Activated CD4-positive, alpha-beta memory T cell treated with anti-CD3 and anti-CD28 coated beads for 36 hours (primary cell): ENCODE measurements around the gene CHRNA5. TPM values are rescaled to one million over a fixed set of nuclear protein-coding genes. Genes with fewer than 3 reads are reported as not detected.

ENCODE experiments used
- CTCF ChIA-PET: fragments of 350-600 bp; sonication (Branson Sonifier 250); formaldehyde crosslinking; loops from one replicate; lab custom pipeline; 2021; ENCODE audit warnings: antibody characterized with exemption, inconsistent platforms; lab: Charles Lee
- POLR2A ChIA-PET: fragments of 350-600 bp; sonication (Branson Sonifier 250); formaldehyde crosslinking; loops from one replicate; lab custom pipeline; 2021; ENCODE audit warnings: antibody characterized with exemption; lab: Charles Lee
- DNase-seq: peaks from one replicate; pipeline ENCODE4 v3.0.0-alpha.2; 2020
- H3K27ac Mint-ChIP-seq: one replicate; pipeline ENCODE4 v1.8.0; 2021; ENCODE audit warnings: mixed read lengths
- H3K27me3 Mint-ChIP-seq: one replicate; pipeline ENCODE4 v1.8.0; 2021; ENCODE audit warnings: mixed read lengths
- H3K36me3 Mint-ChIP-seq: one replicate; pipeline ENCODE4 v1.8.0; 2021; ENCODE audit warnings: mixed read lengths
- H3K4me1 Mint-ChIP-seq: one replicate; pipeline ENCODE4 v1.8.0; 2021; ENCODE audit warnings: low read depth, mixed read lengths
- H3K4me3 Mint-ChIP-seq: one replicate; pipeline ENCODE4 v1.8.0; 2021; ENCODE audit warnings: mild to moderate bottlenecking, mixed read lengths
- H3K9me3 Mint-ChIP-seq: one replicate; pipeline ENCODE4 v1.8.0; 2021; ENCODE audit warnings: mixed read lengths
- intact Hi-C: fragments of 100-400 bp; cut with micrococcal nuclease; formaldehyde crosslinking; loops from one replicate; pipeline ENCODE4 v1.15.1; 2023
- total RNA-seq, 2 experiments: library from RNA; stranded (reverse); gene quantifications; one replicate each; pipeline ENCODE4 v1.2.3, GENCODE V29; 2021

CHRNA5 gene
- total RNA-seq, 2 experiments from 2014 or later, result 4.0 to 4.5 TPM

DNA sequence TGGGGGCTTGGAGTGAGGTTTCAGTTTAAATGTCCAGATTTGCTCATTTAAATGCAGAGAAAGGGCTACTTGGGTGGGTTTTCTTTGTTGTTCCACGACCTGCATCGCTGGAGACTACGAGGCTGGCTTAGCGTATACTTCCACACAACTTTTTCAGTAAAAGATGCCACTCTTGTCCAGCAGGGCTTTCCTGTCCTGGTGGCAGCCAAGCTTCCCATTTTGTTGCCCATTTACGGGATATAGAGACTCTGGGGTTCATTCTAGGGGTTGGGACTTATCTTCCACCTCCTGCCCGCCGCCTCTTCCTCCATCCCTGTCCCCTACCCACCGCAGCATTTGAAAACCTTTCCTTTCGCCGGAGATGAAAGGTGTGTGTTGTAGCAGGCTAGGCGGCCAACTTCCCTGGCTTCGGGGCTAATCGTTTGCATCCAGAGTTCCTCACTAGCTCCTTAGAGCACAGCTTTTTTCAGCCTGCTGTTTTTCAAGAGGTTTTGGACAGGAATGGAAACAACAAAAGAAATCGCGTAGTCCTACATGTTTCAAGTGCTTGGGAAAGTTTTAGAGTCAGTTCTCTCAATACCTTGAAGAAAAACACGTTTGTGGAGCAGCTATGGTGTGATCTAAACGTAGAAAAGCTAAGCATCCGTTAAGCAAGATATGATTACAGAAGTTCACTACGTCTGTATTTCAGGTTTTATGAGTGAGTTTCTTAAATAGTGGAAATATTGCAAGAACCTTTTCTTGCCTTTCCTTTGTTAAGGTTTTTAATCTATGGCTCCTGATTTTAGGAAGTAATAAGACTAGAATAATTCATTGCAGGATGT lies 843 bp downstream of the CHRNA5 start:
- intact Hi-C loops, result loop anchor here (1.0 kb wide), 1 partner anchor 26 kb away; the partner anchor contains the start of gene PSMA4
- no peak for DNase-seq
- Mint-ChIP-seq H3K9me3 (no peaks in the 10 kb centered on the region), H3K27ac (no peak overlapping the region), H3K4me3 (peak overlapping the region; percentile 75), H3K27me3 (peaks cover 14% of the 10 kb centered on the region), H3K4me1 (peaks cover 29% of the 10 kb centered on the region), H3K36me3 (no peaks in the 10 kb centered on the region)
- POLR2A ChIA-PET, result interaction anchor here (0.6 to 2.1 kb wide), 2 partner anchors 26 to 128 kb away, joined by 3 to 15 read pairs; partner anchors contain the start of gene PSMA4
- CTCF ChIA-PET, result interaction anchor here (0.9 to 1.9 kb wide), 7 partner anchors 8 to 144 kb away, joined by 3 to 7 read pairs (median 4); partner anchors contain the start of gene PSMA4

DNA sequence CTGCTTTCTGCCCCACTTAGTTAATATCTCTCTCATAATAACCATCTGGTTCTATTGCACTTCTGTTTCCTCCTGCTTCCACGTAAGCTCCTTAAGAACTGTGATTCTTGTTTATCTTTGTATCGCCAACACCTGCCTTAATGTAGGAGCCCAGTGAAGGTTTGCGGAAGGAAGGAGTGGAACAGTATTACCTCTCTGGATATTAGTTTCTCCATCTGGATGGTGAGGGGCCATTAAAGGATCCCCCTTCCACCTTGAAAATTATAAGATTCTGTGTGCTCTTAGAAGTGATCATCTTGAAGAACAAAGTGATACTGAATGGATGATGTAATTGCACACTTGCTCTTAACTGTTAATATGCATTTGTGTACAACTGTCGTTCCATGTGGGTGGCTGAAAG lies 2.2 kb downstream of the CHRNA5 start:
- ChIA-PET CTCF (interaction anchor here (1.6 kb wide), 1 partner anchor 144 kb away, joined by 4 read pairs; no protein-coding TSS in a partner anchor), POLR2A (interaction anchor here (0.6 kb wide), 1 partner anchor 50 kb away, joined by 3 read pairs; no protein-coding TSS in a partner anchor)
- peaks cover 29% of the 10 kb centered on the region for H3K4me1 Mint-ChIP-seq
- H3K9me3 Mint-ChIP-seq, result no peaks in the 10 kb centered on the region
- peaks cover 14% of the 10 kb centered on the region for H3K27me3 Mint-ChIP-seq
- no peaks in the 10 kb centered on the region for H3K36me3 Mint-ChIP-seq
- H3K27ac Mint-ChIP-seq, result no peak overlapping the region
- intact Hi-C loops, result no loop called here
- H3K4me3 Mint-ChIP-seq, result no peak overlapping the region
- DNase-seq, result no peak

DNA sequence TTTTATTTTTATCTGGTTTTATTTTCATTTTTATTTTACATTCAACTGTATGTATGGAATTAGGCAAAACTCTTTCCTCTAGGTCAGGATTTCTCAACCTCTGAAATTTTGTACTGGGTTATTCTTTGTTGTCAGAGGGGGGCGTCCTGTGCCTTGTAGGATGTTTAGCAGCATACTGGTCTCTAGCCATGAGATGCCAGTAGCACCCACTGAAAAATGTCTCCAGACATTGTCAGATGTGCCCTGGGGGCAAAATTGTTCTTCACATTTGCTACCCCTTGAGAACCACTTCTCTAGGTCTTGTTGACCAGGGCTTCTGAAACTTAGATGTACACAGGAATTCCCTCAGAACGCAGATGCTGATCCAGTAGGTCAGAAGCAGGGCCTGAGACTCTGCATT lies 5.4 kb downstream of the CHRNA5 start:
- POLR2A ChIA-PET, result no interaction called here

DNA sequence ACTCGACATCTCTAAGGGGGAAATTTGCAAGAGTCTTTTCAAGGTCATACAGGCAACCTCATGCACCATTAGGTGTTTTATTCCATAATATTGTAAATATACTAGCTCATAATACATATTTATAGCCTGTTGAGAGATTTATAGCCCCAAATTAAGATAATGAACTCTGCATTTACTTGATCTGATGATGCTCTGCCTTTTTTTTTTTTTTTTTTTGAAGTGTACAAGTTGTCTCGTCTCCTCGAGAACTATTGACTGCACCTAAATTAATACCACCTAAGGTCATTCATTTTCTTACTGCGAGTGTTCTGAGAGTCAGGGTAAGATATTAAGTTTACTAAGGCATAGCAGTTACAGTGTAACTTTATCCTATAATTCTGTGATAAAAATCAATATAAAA lies 6.1 kb downstream of the CHRNA5 start:
- CTCF ChIA-PET, result no interaction called here
- H3K4me3 Mint-ChIP-seq, result no peak overlapping the region
- H3K27me3 Mint-ChIP-seq, result peaks cover 10% of the 10 kb centered on the region

More for the DNA sequence above, 5.4 kb downstream of the CHRNA5 start:
- CTCF ChIA-PET, result no interaction called here
- DNase-seq, result no peak
- Mint-ChIP-seq H3K36me3 (no peaks in the 10 kb centered on the region), H3K9me3 (no peaks in the 10 kb centered on the region), H3K4me1 (peaks cover 18% of the 10 kb centered on the region), H3K27me3 (peaks cover 14% of the 10 kb centered on the region), H3K27ac (no peak overlapping the region), H3K4me3 (no peak overlapping the region)
- intact Hi-C loops, result no loop called here

DNA sequence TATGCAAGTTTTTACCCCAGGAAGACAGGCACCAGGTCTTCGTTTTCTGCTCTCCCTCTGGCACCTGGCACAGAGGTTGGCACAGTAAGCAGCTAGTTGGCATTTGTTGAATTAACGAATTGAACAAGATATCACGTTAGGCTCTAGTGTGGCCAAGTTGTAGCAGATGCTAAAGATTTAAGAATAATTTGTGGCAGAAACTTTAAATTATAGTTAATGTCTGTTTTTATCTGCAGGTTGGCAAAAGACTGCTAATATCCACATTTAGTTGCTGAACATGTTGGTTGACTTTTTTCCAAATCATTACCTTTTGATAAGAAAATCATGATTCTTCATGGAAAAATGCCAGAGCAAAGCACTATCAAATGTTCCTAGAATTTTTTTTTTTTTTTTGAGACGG lies 8.1 kb downstream of the CHRNA5 start:
- H3K36me3 Mint-ChIP-seq, result no peaks in the 10 kb centered on the region
- ChIA-PET POLR2A (no interaction called here), CTCF (no interaction called here)
- intact Hi-C loops, result no loop called here
- H3K27ac Mint-ChIP-seq, result no peak overlapping the region
- H3K4me3 Mint-ChIP-seq, result no peak overlapping the region
- no peaks in the 10 kb centered on the region for H3K27me3 Mint-ChIP-seq
- DNase-seq, result no peak
- no peaks in the 10 kb centered on the region for H3K9me3 Mint-ChIP-seq
- H3K4me1 Mint-ChIP-seq, result peaks cover 3% of the 10 kb centered on the region

More for the DNA sequence above, 6.1 kb downstream of the CHRNA5 start:
- no peak for DNase-seq
- intact Hi-C loops, result no loop called here
- POLR2A ChIA-PET, result no interaction called here
- H3K9me3 Mint-ChIP-seq, result no peaks in the 10 kb centered on the region
- H3K4me1 Mint-ChIP-seq, result peaks cover 12% of the 10 kb centered on the region
- H3K36me3 Mint-ChIP-seq, result no peaks in the 10 kb centered on the region
- no peak overlapping the region for H3K27ac Mint-ChIP-seq

DNA sequence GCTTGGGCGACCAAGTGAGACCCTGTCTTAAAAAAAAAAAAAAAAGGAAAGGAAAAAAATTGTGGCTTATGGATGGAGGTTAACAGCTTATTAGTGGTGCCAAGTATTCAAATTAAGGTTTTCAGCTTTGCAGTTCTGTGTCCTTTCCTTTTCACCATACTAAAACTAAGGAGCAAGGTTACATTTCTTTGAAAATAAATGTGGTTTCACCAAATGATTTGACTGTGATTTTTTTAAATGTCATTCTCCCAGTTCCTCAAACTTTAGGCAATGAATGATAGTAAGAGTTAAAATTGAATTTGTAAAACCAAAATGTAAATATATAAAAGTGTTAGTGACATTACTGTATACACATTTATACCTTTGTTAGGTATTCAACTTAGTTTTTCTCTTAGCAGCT lies 9.6 kb downstream of the CHRNA5 start:
- H3K27me3 Mint-ChIP-seq, result no peaks in the 10 kb centered on the region
- H3K36me3 Mint-ChIP-seq, result no peaks in the 10 kb centered on the region
- no peak overlapping the region for H3K27ac Mint-ChIP-seq
- no peak for DNase-seq
- no peak overlapping the region for H3K4me3 Mint-ChIP-seq
- H3K4me1 Mint-ChIP-seq, result no peaks in the 10 kb centered on the region
- ChIA-PET POLR2A (no interaction called here), CTCF (interaction anchor here (0.5 to 1.0 kb wide), 2 partner anchors 9 to 1192 kb away, joined by 3 read pairs; partner anchors contain the start of gene CHRNA5)
- intact Hi-C loops, result no loop called here
- no peaks in the 10 kb centered on the region for H3K9me3 Mint-ChIP-seq

DNA sequence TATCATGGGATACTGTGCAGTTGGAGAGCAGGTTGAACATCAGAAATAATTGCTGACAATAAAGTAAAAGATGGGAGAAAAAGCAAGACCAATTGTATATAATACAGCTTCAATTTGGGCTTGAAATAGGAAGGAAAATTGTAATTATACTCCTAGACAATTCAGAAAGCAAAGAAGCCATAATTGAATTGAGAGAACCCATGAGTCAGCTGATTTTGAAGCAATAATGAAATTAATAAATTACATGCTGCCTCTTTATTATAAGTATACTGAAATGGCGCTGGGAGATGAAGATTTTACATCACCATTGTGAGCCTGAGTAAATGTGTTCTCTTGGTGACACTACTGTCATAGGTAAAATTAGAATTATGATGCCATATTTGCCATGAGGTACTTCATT lies 32.3 kb downstream of the CHRNA5 start:
- H3K4me1 Mint-ChIP-seq, result no peaks in the 10 kb centered on the region
- ChIA-PET CTCF (no interaction called here), POLR2A (no interaction called here)
- H3K36me3 Mint-ChIP-seq, result no peaks in the 10 kb centered on the region
- no peak for DNase-seq
- H3K27me3 Mint-ChIP-seq, result peaks cover 8% of the 10 kb centered on the region
- intact Hi-C loops, result no loop called here
- no peak overlapping the region for H3K4me3 Mint-ChIP-seq
- no peaks in the 10 kb centered on the region for H3K9me3 Mint-ChIP-seq
- no peak overlapping the region for H3K27ac Mint-ChIP-seq

DNA sequence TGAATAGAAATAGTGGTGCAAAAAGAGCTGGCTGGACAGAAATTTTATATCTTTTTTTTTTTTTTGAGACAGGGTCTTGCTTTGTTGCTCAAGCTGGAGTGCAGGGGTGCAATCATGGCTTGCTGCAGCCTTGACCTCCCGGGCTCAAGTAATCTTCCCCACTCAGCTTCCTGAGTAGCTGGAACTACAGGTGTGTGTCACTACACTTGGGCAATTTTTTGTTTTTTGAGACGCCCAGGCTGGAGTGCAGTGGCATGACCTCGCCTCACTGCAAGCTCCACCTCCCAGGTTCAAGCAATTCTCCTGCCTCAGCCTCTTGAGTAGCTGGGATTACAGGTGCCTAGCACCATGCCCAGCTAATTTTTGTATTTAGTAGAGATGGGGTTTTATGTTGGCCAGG lies 33.0 kb downstream of the CHRNA5 start:
- CTCF ChIA-PET, result no interaction called here
- Mint-ChIP-seq H3K27ac (no peak overlapping the region), H3K4me1 (no peaks in the 10 kb centered on the region), H3K36me3 (no peaks in the 10 kb centered on the region), H3K9me3 (no peaks in the 10 kb centered on the region), H3K4me3 (no peak overlapping the region), H3K27me3 (peaks cover 10% of the 10 kb centered on the region)
- no peak for DNase-seq
- POLR2A ChIA-PET, result no interaction called here
- intact Hi-C loops, result no loop called here

DNA sequence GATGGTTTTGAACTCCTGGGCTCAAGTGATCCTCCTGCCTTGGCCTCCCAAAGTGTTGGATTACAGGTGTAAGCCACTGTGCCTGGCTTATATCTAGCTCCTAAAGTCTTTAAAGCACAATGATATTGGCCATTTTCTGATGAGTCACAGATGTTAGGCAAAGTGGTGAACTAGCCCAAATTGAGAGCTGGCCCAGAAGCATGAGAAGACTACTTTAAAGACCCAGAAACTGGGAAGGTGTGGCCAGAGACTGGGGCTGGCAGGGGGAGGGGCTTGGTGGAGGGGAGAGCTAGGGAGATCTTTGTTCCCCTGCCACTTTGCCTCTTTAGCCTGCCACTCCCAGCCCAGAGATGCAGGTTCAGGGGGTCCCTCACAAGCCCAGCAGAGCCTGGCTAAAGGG lies 33.9 kb downstream of the CHRNA5 start:
- ChIA-PET POLR2A (no interaction called here), CTCF (no interaction called here)
- H3K9me3 Mint-ChIP-seq, result no peaks in the 10 kb centered on the region
- intact Hi-C loops, result no loop called here
- H3K4me3 Mint-ChIP-seq, result no peak overlapping the region
- no peaks in the 10 kb centered on the region for H3K36me3 Mint-ChIP-seq
- H3K4me1 Mint-ChIP-seq, result no peaks in the 10 kb centered on the region
- H3K27ac Mint-ChIP-seq, result no peak overlapping the region
- H3K27me3 Mint-ChIP-seq, result peaks cover 18% of the 10 kb centered on the region
- no peak for DNase-seq

DNA sequence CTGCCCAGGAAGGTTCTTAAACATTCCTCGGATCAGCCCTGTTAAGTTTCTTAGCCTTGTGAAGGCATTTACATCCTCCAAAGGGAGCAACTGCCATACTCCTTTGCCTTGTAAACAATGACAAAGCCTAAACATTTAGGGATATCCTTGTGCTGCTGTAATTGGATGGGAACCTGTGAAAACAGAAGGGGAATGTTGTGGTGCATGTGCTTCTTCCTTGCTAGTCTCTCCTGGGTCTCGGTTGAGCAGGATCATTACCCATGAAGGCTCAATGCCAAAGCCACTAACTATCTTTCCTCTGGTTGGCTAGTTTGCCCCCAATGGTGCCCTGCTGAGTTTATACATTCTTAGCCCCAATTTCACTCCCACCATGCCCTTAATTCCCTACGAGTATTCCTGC lies 38.1 kb downstream of the CHRNA5 start:
- peaks cover 26% of the 10 kb centered on the region for H3K27me3 Mint-ChIP-seq
- intact Hi-C loops, result no loop called here
- no peaks in the 10 kb centered on the region for H3K36me3 Mint-ChIP-seq
- no peak overlapping the region for H3K27ac Mint-ChIP-seq
- no peak overlapping the region for H3K4me3 Mint-ChIP-seq
- ChIA-PET POLR2A (no interaction called here), CTCF (no interaction called here)
- DNase-seq, result no peak
- H3K9me3 Mint-ChIP-seq, result no peaks in the 10 kb centered on the region
- no peaks in the 10 kb centered on the region for H3K4me1 Mint-ChIP-seq

DNA sequence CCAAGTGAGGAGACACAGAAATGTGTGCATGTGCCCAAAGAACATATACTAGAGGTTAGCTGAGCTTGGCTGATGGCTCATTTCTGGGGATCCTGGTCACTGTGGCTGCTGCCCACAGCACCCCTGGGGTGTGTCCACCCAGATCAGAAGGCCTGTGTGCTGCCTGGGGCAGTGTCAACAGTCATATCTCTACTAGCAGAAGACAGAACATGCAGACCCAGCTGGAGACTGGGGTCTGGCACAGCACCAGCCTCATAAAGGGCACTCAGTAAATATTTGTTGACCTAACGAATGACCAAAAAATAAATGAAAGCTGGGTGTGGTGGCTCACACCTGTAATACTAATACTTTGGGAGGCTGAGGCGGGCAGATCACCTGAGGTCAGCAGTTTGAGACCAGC lies 39.1 kb downstream of the CHRNA5 start:
- no peak for DNase-seq
- Mint-ChIP-seq H3K4me3 (no peak overlapping the region), H3K9me3 (no peaks in the 10 kb centered on the region), H3K36me3 (no peaks in the 10 kb centered on the region), H3K27ac (no peak overlapping the region), H3K4me1 (no peaks in the 10 kb centered on the region), H3K27me3 (peaks cover 26% of the 10 kb centered on the region)
- CTCF ChIA-PET, result no interaction called here
- POLR2A ChIA-PET, result interaction anchor here (0.5 kb wide), 1 partner anchor 24 kb away, joined by 4 read pairs; no protein-coding TSS in a partner anchor
- intact Hi-C loops, result no loop called here

DNA sequence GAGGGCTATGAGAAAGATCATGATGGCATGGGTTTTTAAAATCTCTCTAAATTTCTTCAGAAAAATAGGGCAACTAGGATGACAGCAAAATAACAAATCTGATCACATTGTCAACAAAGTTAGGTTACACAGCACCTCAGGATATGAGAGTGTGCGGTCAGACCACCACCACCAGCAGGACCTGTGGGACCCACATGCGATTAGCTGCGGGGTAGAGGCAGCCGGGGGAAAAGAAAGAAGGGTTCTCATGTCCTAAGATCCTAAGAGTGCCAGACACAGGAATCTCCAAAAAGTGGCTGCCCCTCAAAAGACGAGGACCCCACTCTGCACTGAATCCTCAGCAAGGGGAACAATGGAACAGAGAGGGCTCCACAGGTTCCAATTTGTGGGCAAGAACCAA lies 39.9 kb downstream of the CHRNA5 start:
- intact Hi-C loops, result no loop called here
- Mint-ChIP-seq H3K9me3 (no peaks in the 10 kb centered on the region), H3K4me3 (no peak overlapping the region), H3K4me1 (no peaks in the 10 kb centered on the region), H3K27ac (no peak overlapping the region), H3K27me3 (peaks cover 26% of the 10 kb centered on the region), H3K36me3 (no peaks in the 10 kb centered on the region)
- POLR2A ChIA-PET, result no interaction called here
- no peak for DNase-seq
- CTCF ChIA-PET, result no interaction called here
